Coronary artery (tissue), 2 donors: ENCODE data around the gene ZFYVE9.
A peak's percentile ranks its signal among the peaks of the same experiment; 100 is the strongest.

ENCODE experiments used
- DNase-seq: peaks from one replicate; pipeline ENCODE4 v3.0.0-alpha.2; 2017; ENCODE audit warnings: low spot score
- H3K27ac ChIP-seq, 2 donors: fragments of 200-600 bp; sonication (generic); one replicate each; pipeline ENCODE4 v1.5.1; 2016 to 2019
- H3K4me3 ChIP-seq: fragments of 200-600 bp; sonication (generic); 2 replicates; pipeline ENCODE4 v1.5.1; 2016; ENCODE audit warnings: mild to moderate bottlenecking, moderate library complexity
- TF ChIP-seq, protein P1 (sequence below): fragments of 200-600 bp; sonication (generic); IDR thresholded peaks from one replicate; pipeline ENCODE4 v1.5.1; 2019; ENCODE audit warnings: antibody characterized with exemption

Gene ZFYVE9

DNA sequence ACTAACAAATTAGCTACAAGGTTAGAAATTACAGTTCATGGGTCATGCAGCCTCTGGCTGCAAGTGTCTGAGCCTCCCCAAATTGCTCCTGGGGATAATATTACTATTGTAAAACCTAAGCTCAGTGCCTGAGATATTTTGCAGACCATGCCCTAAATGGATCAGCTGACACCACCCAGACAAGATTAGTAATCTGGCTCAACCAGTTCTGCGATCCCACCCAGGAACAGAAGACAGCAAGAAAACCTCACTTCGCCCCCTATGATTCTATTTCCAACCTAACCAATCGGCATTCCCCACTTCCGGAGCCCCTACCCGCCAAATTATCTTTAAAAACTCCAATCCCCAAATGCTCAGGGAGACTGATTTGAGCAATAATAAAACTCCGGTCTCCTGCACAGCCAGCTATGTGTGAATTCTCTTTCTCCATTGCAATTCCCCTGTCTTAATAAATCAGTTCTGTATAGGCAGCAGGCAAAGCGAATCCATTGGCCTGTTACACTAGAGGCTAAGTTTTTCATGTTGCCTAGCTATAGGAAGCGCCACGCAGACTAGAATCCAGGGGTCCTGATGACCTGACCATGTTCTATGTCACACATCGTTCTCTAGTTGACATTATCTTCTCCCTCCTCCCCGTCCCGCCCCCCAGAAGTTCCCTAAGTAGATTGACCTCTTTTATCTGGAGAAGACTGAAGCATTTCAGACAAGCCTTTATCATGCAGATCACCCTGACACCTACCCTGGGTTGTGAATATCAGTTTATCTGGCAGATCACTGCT lies 22.4 kb upstream of the ZFYVE9 start:
- Histone ChIP-seq H3K27ac (no peak overlapping the region), H3K4me3 (no peak overlapping the region)
- TF ChIP-seq, protein P1, sequence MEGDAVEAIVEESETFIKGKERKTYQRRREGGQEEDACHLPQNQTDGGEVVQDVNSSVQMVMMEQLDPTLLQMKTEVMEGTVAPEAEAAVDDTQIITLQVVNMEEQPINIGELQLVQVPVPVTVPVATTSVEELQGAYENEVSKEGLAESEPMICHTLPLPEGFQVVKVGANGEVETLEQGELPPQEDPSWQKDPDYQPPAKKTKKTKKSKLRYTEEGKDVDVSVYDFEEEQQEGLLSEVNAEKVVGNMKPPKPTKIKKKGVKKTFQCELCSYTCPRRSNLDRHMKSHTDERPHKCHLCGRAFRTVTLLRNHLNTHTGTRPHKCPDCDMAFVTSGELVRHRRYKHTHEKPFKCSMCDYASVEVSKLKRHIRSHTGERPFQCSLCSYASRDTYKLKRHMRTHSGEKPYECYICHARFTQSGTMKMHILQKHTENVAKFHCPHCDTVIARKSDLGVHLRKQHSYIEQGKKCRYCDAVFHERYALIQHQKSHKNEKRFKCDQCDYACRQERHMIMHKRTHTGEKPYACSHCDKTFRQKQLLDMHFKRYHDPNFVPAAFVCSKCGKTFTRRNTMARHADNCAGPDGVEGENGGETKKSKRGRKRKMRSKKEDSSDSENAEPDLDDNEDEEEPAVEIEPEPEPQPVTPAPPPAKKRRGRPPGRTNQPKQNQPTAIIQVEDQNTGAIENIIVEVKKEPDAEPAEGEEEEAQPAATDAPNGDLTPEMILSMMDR: no peak
- DNase-seq: no peak

DNA sequence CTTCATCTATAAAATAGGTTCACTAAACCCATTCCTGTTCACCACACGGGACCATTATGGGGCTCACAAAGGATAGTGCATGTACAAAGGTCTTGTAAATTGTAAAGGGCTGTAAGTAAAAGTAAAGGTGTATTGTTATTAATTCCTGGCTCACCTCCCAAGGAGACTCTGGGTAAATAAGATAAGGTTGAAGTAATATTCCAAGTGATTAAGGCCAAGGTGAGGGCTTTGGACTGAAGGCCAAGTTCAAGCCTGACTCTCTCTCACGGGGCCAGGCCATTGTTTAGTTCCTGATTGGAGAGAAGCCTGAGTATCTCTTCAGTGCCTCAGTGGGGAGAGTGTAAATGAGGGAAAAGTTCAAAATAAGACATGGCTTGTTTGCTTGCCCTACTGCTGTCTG lies 19.5 kb upstream of the ZFYVE9 start:
- Histone ChIP-seq H3K4me3 (no peak overlapping the region), H3K27ac (no peak overlapping the region)
- TF ChIP-seq, protein P1: no peak
- no peak for DNase-seq

DNA sequence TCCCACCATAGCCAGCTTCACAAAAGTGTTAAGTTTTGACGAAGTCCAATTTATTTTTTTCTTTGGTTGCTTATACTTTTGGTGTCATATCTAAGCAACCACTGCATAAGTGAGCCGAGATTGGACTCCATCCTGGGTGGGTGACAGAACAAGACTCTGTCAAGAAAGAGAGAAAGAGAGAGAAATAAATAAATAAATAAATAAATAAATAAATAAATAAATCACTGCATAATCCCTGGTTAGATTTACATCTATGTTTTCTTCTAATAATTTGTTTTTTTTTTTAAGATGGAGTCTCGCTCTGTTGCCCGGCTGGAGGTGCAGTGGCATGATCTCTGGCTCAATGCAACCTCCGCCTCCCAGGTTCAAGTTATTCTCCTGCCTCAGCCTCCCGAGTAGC lies 18.3 kb upstream of the ZFYVE9 start:
- TF ChIP-seq, protein P1: no peak
- no peak for DNase-seq
- no peak overlapping the region for H3K27ac ChIP-seq
- no peak overlapping the region for H3K4me3 ChIP-seq

DNA sequence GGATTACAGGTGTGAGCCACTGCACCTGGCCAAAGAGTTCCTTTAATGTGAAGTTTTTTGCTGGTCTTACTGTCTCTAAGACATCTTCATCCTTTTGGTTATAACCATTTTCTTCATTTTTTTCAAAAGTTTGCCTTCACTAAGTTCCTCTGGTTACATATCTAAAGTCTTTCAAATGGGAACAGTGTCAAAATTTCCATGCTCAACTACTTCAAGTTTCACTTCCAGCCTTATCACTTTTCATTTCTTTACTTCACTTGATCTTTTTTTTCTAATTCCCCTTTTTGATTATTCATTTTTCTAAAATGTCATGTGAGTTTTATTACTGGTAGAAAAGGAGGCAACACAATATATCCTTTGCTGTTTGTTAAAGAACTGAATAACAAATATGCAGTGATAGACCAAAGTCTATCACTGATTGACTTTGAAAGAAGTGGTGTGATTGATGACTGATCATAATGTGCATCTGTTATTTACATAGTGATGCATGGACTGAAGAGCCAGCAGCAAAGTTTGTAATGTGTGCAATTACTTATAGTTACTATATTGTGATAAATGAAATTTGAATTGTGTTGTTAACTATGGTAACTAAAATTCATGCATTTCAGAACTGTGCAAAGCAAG lies 16.0 kb upstream of the ZFYVE9 start:
- Histone ChIP-seq H3K27ac (no peak overlapping the region), H3K4me3 (no peak overlapping the region)
- TF ChIP-seq, protein P1: no peak
- DNase-seq: no peak

DNA sequence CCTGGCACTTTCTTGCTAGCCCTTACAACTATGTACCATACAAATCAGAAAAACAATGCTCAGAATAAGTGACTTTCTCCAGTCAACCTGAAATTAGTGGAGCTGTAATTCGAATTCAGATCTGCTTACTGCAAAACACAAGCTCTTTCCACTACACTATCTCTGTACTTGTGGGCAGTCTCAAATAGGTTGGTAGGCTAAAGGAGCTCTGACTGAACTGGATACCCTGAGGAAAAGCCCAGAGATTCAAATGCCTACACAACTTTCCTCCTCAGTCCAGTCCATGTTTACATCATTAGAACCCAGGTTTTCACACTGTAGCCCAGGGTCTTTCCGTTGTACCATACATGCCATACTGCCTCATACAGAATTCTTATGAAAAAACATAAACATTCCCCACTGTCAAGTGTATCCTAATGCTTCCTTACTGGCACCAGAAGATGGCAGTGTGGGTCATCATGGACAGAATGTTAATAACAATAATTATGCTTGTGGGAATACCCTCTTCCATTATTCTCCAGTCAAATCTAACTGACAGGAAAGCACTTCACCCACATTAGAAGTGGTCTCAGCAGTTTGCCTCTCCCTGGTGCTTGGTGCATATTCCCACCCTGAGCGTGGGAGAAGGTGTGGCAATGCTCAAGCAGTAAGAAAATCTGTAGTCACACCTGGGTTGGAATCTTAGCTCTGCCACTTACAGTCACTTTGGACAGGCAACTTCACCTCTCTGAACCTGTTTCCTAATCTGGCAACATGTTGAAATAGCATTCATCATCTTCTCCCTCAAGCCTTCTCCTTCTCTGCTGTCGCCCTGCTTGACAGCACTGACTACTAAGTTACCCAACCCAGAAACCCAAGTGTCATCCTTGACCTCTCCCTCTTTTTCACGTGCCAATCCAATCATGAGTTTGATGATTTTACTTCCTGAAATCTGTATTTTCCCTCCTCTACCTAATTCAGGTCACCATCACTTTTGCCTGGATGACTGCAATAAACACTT lies 14.4 kb upstream of the ZFYVE9 start:
- TF ChIP-seq, protein P1: peak; percentile 66
- Histone ChIP-seq H3K4me3 (no peak overlapping the region), H3K27ac (no peak overlapping the region)
- no peak for DNase-seq

DNA sequence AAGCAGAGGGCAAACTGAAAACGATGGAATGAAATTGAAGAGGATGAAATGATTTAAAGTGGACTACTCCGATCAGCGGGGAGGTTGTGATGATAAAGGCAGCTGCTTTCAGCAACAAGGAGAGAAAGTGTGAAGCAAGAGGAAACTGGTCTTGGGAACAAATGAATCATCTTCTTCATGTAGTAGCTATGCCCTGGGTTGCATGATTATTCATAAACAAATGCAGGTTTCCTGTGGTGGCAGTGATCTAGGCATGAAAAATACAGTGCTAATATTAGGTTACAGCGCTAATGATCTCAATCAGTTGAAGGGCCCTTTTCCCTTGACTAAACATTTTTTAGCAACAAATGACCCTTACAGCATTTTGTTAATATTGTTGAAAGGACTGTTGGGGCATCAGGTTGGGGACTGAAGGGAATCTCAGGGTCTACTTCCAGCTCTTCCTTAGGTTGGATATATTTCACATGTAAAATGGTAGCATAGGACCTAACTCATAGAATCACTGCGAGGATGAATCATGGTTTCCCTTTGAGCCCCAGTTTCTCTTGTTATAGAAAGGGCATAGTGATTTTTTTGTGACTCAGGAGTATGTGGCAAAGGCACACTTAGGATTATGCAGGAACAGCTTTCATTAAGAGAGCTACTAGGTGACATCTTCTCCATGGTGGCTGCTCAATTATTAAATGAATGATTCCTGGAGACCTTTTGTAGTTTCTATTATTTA lies 1.9 kb upstream of the ZFYVE9 start:
- DNase-seq: no peak
- H3K27ac ChIP-seq: no peak overlapping the region
- TF ChIP-seq, protein P1: no peak
- H3K4me3 ChIP-seq: no peak overlapping the region
